ENCODE data around the gene XRCC3.

GRCh38 chr14:103762036-103762435 is 46.8 kb upstream of the XRCC3 start:
- no peak for TF ChIP-seq CTCF (conservative IDR thresholded peaks at IDR 0.05; ENCODE audit: low read depth, low read length)
- TF ChIP-seq EZH2 (IDR thresholded peaks at IDR 0.05; ENCODE audit: low read length, unreplicated experiment), result no peak
